ENCODE data around the gene PATJ.

- TF ChIP-seq CTCF (IDR thresholded peaks at IDR 0.05; ENCODE audit: extremely low read depth in 1 of 2, insufficient read depth in 1 of 2, low read depth in 1 of 2, low read length in 2 of 2) (no peak), POLR2A (IDR thresholded peaks at IDR 0.05; ENCODE audit: low read depth, low read length) (no peak)
Observed at GRCh38 chr1:61875198-61875597, 132.9 kb downstream of the PATJ start.

All from endothelial cell of umbilical vein (primary cell).